Omental fat pad (tissue), 4 donors: Measurements from ENCODE around the gene CISTR. TPM values are rescaled to one million over a fixed set of nuclear protein-coding genes. Genes with fewer than 3 reads are reported as not detected.
"Not testable (repeated sequence)": the region's sequence is repeated elsewhere in the genome, so short reads cannot be mapped to it uniquely, and the experiment has no call there.

Experiments
- ATAC-seq: fragments of 150-250 bp; one replicate; pipeline ENCODE4 v1.9.1; 2016; ENCODE audit warnings: mild to moderate bottlenecking, moderate library complexity; ENCODE audit not compliant: low FRiP score
- DNase-seq: peaks from one replicate; pipeline ENCODE4 v3.0.0-alpha.2; 2019; ENCODE audit warnings: low spot score
- total RNA-seq, 4 donors: library from RNA; depleted of rRNA; stranded (reverse); fragments of >200 nt; gene quantifications; one replicate each; pipeline ENCODE4 v1.1.0, GENCODE V29; 2016
- TF ChIP-seq, protein P1 (sequence below), 3 donors: fragments of 450-650 bp; IDR thresholded peaks; one replicate each; pipeline ENCODE4 v1.5.1; 2016 to 2017; ENCODE audit warnings: antibody characterized with exemption in 3 of 3, mild to moderate bottlenecking in 3 of 3, moderate library complexity in 2 of 3

CISTR gene
- total RNA-seq, 4 donors from 2014 or later, result not detected

DNA sequence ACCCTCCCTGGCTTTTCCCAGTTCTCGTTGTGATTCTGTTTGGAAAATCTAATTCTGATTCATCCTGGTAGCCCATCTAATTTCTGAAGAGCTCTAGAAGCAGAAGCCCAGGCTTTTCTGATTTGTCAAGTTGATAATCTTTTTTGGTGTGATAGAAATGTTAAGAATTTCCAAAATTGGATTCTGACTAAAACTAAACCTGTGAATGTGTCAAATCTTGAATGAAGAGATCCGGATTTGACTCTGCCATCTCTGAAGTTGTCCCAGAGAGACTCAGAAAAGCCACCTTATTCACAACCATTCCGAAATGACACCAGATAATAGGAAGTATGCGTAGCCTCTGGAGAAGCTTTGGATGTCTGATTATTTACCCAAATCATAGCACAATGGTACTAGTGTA is 12.8 kb upstream of the CISTR start:
- ATAC-seq (no peak), DNase-seq (no peak)
- TF ChIP-seq, protein P1, sequence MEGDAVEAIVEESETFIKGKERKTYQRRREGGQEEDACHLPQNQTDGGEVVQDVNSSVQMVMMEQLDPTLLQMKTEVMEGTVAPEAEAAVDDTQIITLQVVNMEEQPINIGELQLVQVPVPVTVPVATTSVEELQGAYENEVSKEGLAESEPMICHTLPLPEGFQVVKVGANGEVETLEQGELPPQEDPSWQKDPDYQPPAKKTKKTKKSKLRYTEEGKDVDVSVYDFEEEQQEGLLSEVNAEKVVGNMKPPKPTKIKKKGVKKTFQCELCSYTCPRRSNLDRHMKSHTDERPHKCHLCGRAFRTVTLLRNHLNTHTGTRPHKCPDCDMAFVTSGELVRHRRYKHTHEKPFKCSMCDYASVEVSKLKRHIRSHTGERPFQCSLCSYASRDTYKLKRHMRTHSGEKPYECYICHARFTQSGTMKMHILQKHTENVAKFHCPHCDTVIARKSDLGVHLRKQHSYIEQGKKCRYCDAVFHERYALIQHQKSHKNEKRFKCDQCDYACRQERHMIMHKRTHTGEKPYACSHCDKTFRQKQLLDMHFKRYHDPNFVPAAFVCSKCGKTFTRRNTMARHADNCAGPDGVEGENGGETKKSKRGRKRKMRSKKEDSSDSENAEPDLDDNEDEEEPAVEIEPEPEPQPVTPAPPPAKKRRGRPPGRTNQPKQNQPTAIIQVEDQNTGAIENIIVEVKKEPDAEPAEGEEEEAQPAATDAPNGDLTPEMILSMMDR (IDR thresholded peaks at IDR 0.05), result no peak

GRCh38 chr12:53762793-53763192 is 11.0 kb upstream of the CISTR start:
- DNase-seq, ATAC-seq: not testable (repeated sequence)

GRCh38 chr12:53761306-53761705 is 9.5 kb upstream of the CISTR start:
- no peak for ATAC-seq
- TF ChIP-seq, protein P1 (IDR thresholded peaks at IDR 0.05), result no peak
- DNase-seq, result no peak

GRCh38 chr12:53759261-53759660 is 7.5 kb upstream of the CISTR start:
- TF ChIP-seq, protein P1 (IDR thresholded peaks at IDR 0.05), result no peak
- DNase-seq, result no peak
- no peak for ATAC-seq

GRCh38 chr12:53758730-53759103 is 6.9 kb upstream of the CISTR start:
- DNase-seq (no peak), ATAC-seq (no peak)
- TF ChIP-seq, protein P1 (IDR thresholded peaks at IDR 0.05), result no peak

GRCh38 chr12:53758081-53758729 is 6.4 kb upstream of the CISTR start:
- TF ChIP-seq, protein P1 (IDR thresholded peaks at IDR 0.05), result no peak
- ATAC-seq (no peak), DNase-seq (no peak)

- peak; percentile 79 for DNase-seq
- TF ChIP-seq, protein P1 (IDR thresholded peaks at IDR 0.05), result peak in 2 of 3 donors; percentile 4 to 12
- ATAC-seq, result no peak
Measured at GRCh38 chr12:53757101-53757770, 5.5 kb upstream of the CISTR start.
